Muscle layer of duodenum (tissue), 2 donors: Measurements from ENCODE around the gene HSF4.
A peak's percentile ranks its signal among the peaks of the same experiment; 100 is the strongest.

Experiments used
- H3K27ac ChIP-seq: one replicate; pipeline ENCODE4 v1.7.0; 2013; ENCODE audit warnings: mild to moderate bottlenecking, low read length
- H3K27me3 ChIP-seq: one replicate; pipeline ENCODE4 v1.7.0; 2013; ENCODE audit warnings: low read depth, mild to moderate bottlenecking, control low read depth, low read length
- H3K36me3 ChIP-seq, 2 donors: one replicate each; pipeline ENCODE4 v1.7.0; 2013; ENCODE audit warnings: low read length in 2 of 2, control low read depth in 1 of 2, mild to moderate bottlenecking in 1 of 2; ENCODE audit not compliant: insufficient read depth in 2 of 2, control insufficient read depth in 1 of 2
- H3K4me1 ChIP-seq, 2 donors: one replicate each; pipeline ENCODE4 v1.7.0; 2013; ENCODE audit warnings: low read length in 2 of 2, mild to moderate bottlenecking in 2 of 2, control low read depth in 1 of 2, moderate library complexity in 1 of 2; ENCODE audit not compliant: insufficient read depth in 2 of 2, control insufficient read depth in 1 of 2
- H3K4me3 ChIP-seq, 2 donors: one replicate each; pipeline ENCODE4 v1.7.0; 2013; ENCODE audit warnings: low read length in 2 of 2, low read depth in 1 of 2, mild to moderate bottlenecking in 1 of 2
- H3K9me3 ChIP-seq, 2 donors: one replicate each; pipeline ENCODE4 v1.7.0; 2013; ENCODE audit warnings: low read length in 2 of 2, control low read depth in 1 of 2, mild to moderate bottlenecking in 1 of 2; ENCODE audit not compliant: control insufficient read depth in 1 of 2
- donor health status: healthy.

HSF4 gene

DNA sequence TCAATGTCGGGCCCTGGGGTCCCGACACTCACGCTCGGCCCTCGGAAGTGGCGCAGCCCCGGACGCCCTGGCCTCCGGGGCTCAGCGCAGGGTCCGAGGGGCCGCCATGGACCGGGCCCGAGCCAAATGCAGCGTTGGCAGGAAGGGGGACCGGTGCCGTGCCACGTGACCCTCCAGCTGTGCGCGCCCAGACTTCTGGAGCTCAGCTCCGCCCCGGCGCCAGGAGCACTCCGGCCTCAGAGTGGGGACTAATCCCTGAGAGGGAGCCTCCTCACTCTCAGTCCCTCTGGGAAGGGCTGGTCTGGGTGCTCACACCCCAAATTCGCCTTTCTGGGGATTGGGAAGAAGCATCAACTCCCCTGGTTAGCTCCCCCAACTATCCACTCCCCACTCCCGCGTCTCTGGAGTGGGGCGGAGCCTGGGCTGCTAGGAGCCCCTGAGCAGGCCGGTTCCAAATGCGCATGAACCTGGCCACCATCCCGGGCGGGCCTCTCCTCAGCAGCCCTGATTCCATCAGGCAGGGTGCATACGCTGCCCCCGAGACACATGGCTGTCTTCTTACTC is 13.6 kb upstream of the HSF4 start, which contains the start of gene B3GNT9:
Gene B3GNT9 (minus strand): TSS at position 166 of the 564 bp plus-strand sequence. CDS start 513 bp downstream, outside the sequence.
- Histone ChIP-seq H3K4me3 (peak within 1 kb of the TSS; percentile 61 to 82), H3K9me3 (no peaks in the 10 kb centered on the region), H3K36me3 (peaks cover 20 to 31% of the 10 kb centered on the region in 2 donors), H3K27ac (no peak within 1 kb of the TSS), H3K4me1 (peaks cover 0 to 32% of the 10 kb centered on the region in 2 donors), H3K27me3 (no peaks in the 10 kb centered on the region)

- Histone ChIP-seq H3K27me3 (no peaks in the 10 kb centered on the region), H3K4me1 (peaks cover 0 to 32% of the 10 kb centered on the region in 2 donors), H3K9me3 (no peaks in the 10 kb centered on the region), H3K27ac (no peak overlapping the region), H3K4me3 (peak overlapping the region; percentile 61 to 82), H3K36me3 (peaks cover 13 to 24% of the 10 kb centered on the region in 2 donors)
These were observed 13.0 kb upstream of the HSF4 start for GRCh38 chr16:67151431-67152097.

- no peaks in the 10 kb centered on the region for H3K27me3 ChIP-seq
- H3K9me3 ChIP-seq = no peaks in the 10 kb centered on the region
- no peak overlapping the region for H3K27ac ChIP-seq
- no peaks in the 10 kb centered on the region for H3K36me3 ChIP-seq
- peak overlapping the region in 1 of 2 donors; percentile 54 for H3K4me3 ChIP-seq
- H3K4me1 ChIP-seq = peaks cover 3 to 40% of the 10 kb centered on the region in 2 donors
These were observed 9.8 kb upstream of the HSF4 start for GRCh38 chr16:67154578-67155294.

GRCh38 chr16:67155295-67156142 is 9.0 kb upstream of the HSF4 start:
- no peaks in the 10 kb centered on the region for H3K27me3 ChIP-seq
- no peaks in the 10 kb centered on the region for H3K36me3 ChIP-seq
- peak overlapping the region in 1 of 2 donors; percentile 54 for H3K4me3 ChIP-seq
- peaks cover 3 to 33% of the 10 kb centered on the region in 2 donors for H3K4me1 ChIP-seq
- H3K27ac ChIP-seq = no peak overlapping the region
- H3K9me3 ChIP-seq = no peaks in the 10 kb centered on the region

- Histone ChIP-seq H3K27ac (no peak overlapping the region), H3K27me3 (no peaks in the 10 kb centered on the region), H3K4me3 (no peak overlapping the region), H3K36me3 (no peaks in the 10 kb centered on the region), H3K9me3 (no peaks in the 10 kb centered on the region), H3K4me1 (peaks cover 5 to 32% of the 10 kb centered on the region in 2 donors)
These were observed 8.3 kb upstream of the HSF4 start for GRCh38 chr16:67156143-67156844.

DNA sequence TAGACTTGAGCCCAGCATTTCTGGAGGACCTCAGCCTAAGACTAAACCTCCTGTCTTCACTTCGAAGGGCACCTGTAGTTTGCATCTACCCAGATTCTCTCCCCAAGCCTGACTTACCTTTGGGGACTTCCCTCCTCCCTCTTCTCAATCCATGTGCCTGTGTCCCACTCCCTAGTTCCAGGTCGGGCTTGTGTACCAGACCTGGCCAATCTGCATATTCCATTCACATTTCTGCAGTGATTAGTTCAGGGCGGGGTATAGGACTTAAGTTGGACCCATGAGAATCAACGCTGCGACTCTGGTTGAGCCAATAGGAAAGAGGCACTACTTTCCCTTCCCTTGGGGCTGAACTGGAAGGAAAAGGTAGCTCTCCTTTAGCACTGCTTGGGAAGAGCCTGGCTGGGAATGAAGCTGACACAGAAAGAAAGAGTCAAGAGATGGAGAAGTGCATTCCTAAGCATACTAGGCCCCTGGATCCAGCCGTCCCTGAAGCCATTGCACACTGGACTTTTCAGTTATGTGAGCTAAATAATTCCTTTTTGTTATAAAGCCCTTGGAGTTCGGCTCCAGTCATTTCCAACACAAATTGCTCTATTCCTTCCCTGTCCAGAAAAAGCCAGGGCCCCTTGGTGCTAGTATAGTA is 7.3 kb upstream of the HSF4 start:
- Histone ChIP-seq H3K4me1 (peaks cover 7 to 34% of the 10 kb centered on the region in 2 donors), H3K27ac (no peak overlapping the region), H3K36me3 (no peaks in the 10 kb centered on the region), H3K4me3 (no peak overlapping the region), H3K9me3 (no peaks in the 10 kb centered on the region), H3K27me3 (no peaks in the 10 kb centered on the region)

- Histone ChIP-seq H3K9me3 (no peaks in the 10 kb centered on the region), H3K27ac (peak overlapping the region; percentile 82), H3K27me3 (no peaks in the 10 kb centered on the region), H3K4me1 (peaks cover 14 to 41% of the 10 kb centered on the region in 2 donors), H3K36me3 (no peaks in the 10 kb centered on the region), H3K4me3 (no peak overlapping the region)
These were observed 6.5 kb upstream of the HSF4 start for GRCh38 chr16:67157892-67158635.

DNA sequence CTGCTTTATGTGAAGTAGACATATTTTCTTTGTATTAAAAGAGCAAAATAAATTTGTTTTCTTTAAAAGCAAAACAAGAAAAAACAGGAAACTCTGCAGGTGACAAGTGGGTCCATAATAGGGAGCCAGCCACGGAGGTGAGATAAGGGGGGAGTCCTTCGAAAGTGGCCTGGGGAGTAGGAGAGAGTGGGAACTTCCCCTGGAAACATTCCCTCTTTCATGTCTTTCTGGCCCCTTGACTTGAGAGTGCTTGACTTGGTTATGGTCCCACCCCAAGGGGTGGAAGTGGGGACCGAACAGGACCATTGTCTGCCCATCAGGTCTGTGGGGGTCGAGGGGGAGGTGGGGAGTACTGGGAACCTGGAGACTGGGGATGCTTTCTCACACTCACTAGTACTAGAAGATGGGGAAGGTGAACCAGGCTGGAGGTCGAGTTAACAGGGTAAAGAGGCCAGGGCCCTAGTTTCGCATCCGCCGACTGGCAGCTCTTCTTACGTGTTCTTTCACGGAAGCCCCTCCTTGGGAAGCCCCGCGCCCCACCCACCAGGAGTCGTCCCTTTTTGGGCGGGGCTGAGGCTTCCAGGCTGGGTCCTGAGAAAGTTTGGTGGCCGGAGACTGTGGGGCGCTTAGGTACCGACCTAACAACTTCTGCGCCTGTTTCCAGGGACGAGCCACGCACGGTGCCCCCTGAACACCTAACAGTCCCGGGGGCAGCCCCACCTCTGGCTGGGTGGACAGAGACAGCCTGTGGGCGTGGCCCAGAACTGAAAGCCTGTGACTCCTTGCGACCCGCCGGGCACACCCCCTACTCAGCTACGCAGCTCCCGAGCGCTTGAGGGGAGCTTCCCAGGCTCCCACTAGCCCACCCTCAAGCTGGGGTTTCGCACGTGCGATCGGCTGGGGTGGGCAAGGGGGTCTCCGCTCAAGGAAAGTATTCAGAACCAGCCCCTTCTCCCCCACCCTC is 5.6 kb upstream of the HSF4 start:
- H3K27ac ChIP-seq = peak overlapping the region; percentile 82
- H3K4me1 ChIP-seq = peaks cover 14 to 50% of the 10 kb centered on the region in 2 donors
- no peaks in the 10 kb centered on the region for H3K36me3 ChIP-seq
- peak overlapping the region; percentile 72 to 95 for H3K4me3 ChIP-seq
- H3K9me3 ChIP-seq = no peaks in the 10 kb centered on the region
- peaks cover 7% of the 10 kb centered on the region for H3K27me3 ChIP-seq

GRCh38 chr16:67161595-67162058 is 2.9 kb upstream of the HSF4 start:
- peak overlapping the region in 1 of 2 donors; percentile 95 for H3K4me3 ChIP-seq
- peaks cover 14 to 53% of the 10 kb centered on the region in 2 donors for H3K4me1 ChIP-seq
- no peaks in the 10 kb centered on the region for H3K36me3 ChIP-seq
- peaks cover 17% of the 10 kb centered on the region for H3K27me3 ChIP-seq
- no peak overlapping the region for H3K27ac ChIP-seq
- no peaks in the 10 kb centered on the region for H3K9me3 ChIP-seq
